ENCODE results near the gene FIBP. TPM values are rescaled to one million over a fixed set of nuclear protein-coding genes. Genes with fewer than 3 reads are reported as not detected.

The FIBP gene
- total and polyA plus RNA-seq, 2 donors (not counting 3 experiments of a cell fraction or from before 2014, with no cell fraction given) = 105 to 162 TPM

DNA sequence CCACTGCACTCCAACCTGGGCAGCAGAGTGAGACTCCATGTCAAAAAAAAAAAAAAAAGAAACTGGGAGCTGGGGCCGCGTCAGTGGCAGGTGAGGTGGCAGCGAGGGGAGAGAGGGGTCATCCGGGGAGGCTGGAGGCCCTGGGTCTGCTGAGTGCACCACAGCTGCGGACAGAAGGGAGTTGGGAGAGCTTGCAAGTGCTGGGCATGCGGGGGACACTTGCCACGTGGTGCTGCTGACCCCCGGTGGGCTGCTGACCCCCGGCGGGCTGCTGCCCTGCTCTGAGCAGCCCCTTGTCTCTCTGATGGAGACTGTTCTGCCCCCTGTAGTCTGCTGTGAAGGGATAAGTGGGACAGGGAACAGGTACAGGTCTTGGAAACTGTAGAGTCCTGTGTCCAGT, 33.6 kb upstream of the FIBP start:
- ChIA-PET CTCF (interaction anchor here (1.3 kb wide), 1 partner anchor 32 kb away, joined by 5 read pairs; the partner anchor contains the start of gene CCDC85B), POLR2A (interaction anchor here (0.6 kb wide), 1 partner anchor 34 kb away, joined by 3 read pairs; the partner anchor contains the start of gene FIBP)
- intact Hi-C loops (cut with micrococcal nuclease) = no loop called here

DNA sequence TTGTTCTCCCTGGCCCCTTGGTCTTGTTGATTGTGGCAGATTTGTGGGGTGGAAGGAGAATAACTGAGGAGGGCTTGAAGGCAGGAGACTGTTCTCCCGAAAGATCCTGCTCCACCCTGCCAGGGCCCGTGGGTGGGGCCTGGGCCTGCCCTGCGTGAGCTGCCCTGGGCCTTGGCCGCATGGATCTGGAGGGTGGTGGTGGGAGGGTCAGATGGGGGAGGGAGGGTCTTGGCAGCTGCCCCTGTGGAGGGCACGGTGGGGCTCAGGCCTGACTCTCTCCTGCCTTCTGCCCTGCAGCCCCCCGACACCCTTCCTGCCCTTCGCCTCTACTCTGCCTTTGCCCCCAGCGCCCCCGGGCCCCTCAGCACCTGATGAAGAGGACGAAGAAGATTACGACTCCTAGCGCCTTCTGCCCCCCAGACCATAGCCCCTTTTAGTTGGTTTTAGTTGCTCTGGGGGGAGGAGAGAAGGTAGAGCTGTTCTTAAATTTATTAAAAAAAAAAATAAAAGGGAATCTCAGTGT, 32.8 kb upstream of the FIBP start:
- Histone ChIP-seq H3K36me3 (ENCODE audit: control insufficient read depth in 2 of 2, extremely low read depth in 1 of 2, insufficient read depth in 2 of 2, low read length in 2 of 2) (peaks cover 6 to 11% of the 10 kb centered on the region in 2 experiments), H3K9me1 (replicated peaks; ENCODE audit: control insufficient read depth, extremely low read depth, insufficient read depth, low read length) (no peaks in the 10 kb centered on the region), H3K4me2 (ENCODE audit: insufficient read depth, low read length) (no peak overlapping the region), H3K27me3 (ENCODE audit: control insufficient read depth in 2 of 2, insufficient read depth in 2 of 2, low read length in 2 of 2) (no peaks in the 10 kb centered on the region), H3K4me1 (ENCODE audit: control insufficient read depth, extremely low read depth, insufficient read depth, low read length) (peaks cover 34% of the 10 kb centered on the region), H4K20me1 (replicated peaks; ENCODE audit: control insufficient read depth, extremely low read depth, insufficient read depth, low read length) (no peaks in the 10 kb centered on the region), H3K9ac (replicated peaks; ENCODE audit: extremely low read depth, insufficient read depth, low read length) (no peak overlapping the region), H2AFZ (ENCODE audit: low read depth, low read length) (no peak overlapping the region), H3K4me3 (replicated peaks in 1 of 3; ENCODE audit: insufficient read depth in 1 of 3, low read depth in 1 of 3, low read length in 3 of 3) (no peak overlapping the region), H3K79me2 (ENCODE audit: control insufficient read depth, insufficient read depth, low read length) (peaks cover 37% of the 10 kb centered on the region), H3K27ac (ENCODE audit: insufficient read depth, low read depth, low read length) (no peak overlapping the region), H3K9me3 (replicated peaks; ENCODE audit: control insufficient read depth, insufficient read depth, low read length) (no peaks in the 10 kb centered on the region)
- POLR2A ChIA-PET = no interaction called here
- CTCF ChIA-PET = interaction anchor here (1.3 kb wide), 1 partner anchor 37 kb away, joined by 3 read pairs; no protein-coding TSS in a partner anchor
- TF ChIP-seq MYC (IDR thresholded peaks at IDR 0.05; ENCODE audit: low read depth, low read length) = no peak
- no peak for TF ChIP-seq EZH2 (IDR thresholded peaks at IDR 0.05; ENCODE audit: borderline replicate concordance, low read depth, low read length, severe bottlenecking)
- TF ChIP-seq, protein P1, sequence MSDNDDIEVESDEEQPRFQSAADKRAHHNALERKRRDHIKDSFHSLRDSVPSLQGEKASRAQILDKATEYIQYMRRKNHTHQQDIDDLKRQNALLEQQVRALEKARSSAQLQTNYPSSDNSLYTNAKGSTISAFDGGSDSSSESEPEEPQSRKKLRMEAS (IDR thresholded peaks at IDR 0.05; ENCODE audit: insufficient read depth, insufficient read length) = no peak
- TF ChIP-seq JUN (IDR thresholded peaks at IDR 0.05; ENCODE audit: borderline replicate concordance, insufficient read depth, insufficient read length, low read depth) = no peak
- no peak for TF ChIP-seq POLR2A (IDR thresholded peaks at IDR 0.05; ENCODE audit: low read depth, low read length)
- dilution Hi-C loops (cut with MboI; ENCODE audit: extremely low pct_ligation_motif_present, low sequenced_read_pairs) (no loop called here), intact Hi-C loops (cut with micrococcal nuclease) (no loop called here)
- FAIRE-seq (no peak), DNase-seq (ENCODE audit: low read depth, low spot score) (no peak)
- BruUV-seq (replicated peaks) = no TSS peak

More for the DNA sequence above, 33.6 kb upstream of the FIBP start:
- Histone ChIP-seq H3K27ac (ENCODE audit: insufficient read depth, low read depth, low read length) (no peak overlapping the region), H3K36me3 (ENCODE audit: control insufficient read depth in 2 of 2, extremely low read depth in 1 of 2, insufficient read depth in 2 of 2, low read length in 2 of 2) (peaks cover 6 to 11% of the 10 kb centered on the region in 2 experiments), H3K9ac (replicated peaks; ENCODE audit: extremely low read depth, insufficient read depth, low read length) (no peak overlapping the region), H3K79me2 (ENCODE audit: control insufficient read depth, insufficient read depth, low read length) (peaks cover 31% of the 10 kb centered on the region), H3K9me3 (replicated peaks; ENCODE audit: control insufficient read depth, insufficient read depth, low read length) (no peaks in the 10 kb centered on the region), H3K4me1 (ENCODE audit: control insufficient read depth, extremely low read depth, insufficient read depth, low read length) (peaks cover 26% of the 10 kb centered on the region), H2AFZ (ENCODE audit: low read depth, low read length) (no peak overlapping the region), H3K4me2 (ENCODE audit: insufficient read depth, low read length) (no peak overlapping the region), H3K27me3 (ENCODE audit: control insufficient read depth in 2 of 2, insufficient read depth in 2 of 2, low read length in 2 of 2) (no peaks in the 10 kb centered on the region), H3K9me1 (replicated peaks; ENCODE audit: control insufficient read depth, extremely low read depth, insufficient read depth, low read length) (no peaks in the 10 kb centered on the region), H3K4me3 (replicated peaks in 1 of 3; ENCODE audit: insufficient read depth in 1 of 3, low read depth in 1 of 3, low read length in 3 of 3) (no peak overlapping the region), H4K20me1 (replicated peaks; ENCODE audit: control insufficient read depth, extremely low read depth, insufficient read depth, low read length) (no peaks in the 10 kb centered on the region)
- no peak for FAIRE-seq
- TF ChIP-seq, protein P2, sequence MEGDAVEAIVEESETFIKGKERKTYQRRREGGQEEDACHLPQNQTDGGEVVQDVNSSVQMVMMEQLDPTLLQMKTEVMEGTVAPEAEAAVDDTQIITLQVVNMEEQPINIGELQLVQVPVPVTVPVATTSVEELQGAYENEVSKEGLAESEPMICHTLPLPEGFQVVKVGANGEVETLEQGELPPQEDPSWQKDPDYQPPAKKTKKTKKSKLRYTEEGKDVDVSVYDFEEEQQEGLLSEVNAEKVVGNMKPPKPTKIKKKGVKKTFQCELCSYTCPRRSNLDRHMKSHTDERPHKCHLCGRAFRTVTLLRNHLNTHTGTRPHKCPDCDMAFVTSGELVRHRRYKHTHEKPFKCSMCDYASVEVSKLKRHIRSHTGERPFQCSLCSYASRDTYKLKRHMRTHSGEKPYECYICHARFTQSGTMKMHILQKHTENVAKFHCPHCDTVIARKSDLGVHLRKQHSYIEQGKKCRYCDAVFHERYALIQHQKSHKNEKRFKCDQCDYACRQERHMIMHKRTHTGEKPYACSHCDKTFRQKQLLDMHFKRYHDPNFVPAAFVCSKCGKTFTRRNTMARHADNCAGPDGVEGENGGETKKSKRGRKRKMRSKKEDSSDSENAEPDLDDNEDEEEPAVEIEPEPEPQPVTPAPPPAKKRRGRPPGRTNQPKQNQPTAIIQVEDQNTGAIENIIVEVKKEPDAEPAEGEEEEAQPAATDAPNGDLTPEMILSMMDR (IDR thresholded peaks at IDR 0.05; ENCODE audit: extremely low read depth in 1 of 2, insufficient read depth in 1 of 2, low read depth in 1 of 2, low read length in 2 of 2) = no peak
- TF ChIP-seq JUN (IDR thresholded peaks at IDR 0.05; ENCODE audit: borderline replicate concordance, insufficient read depth, insufficient read length, low read depth) (no peak), FOS (IDR thresholded peaks at IDR 0.05; ENCODE audit: borderline replicate concordance, insufficient read depth, low read length) (no peak), POLR2A (IDR thresholded peaks at IDR 0.05; ENCODE audit: low read depth, low read length) (no peak)
- BruUV-seq (replicated peaks) = no TSS peak
- no peak for DNase-seq (ENCODE audit: low read depth, low spot score)
- dilution Hi-C loops (cut with MboI; ENCODE audit: extremely low pct_ligation_motif_present, low sequenced_read_pairs) = no loop called here
